MM.1S (cell line): ENCODE results near the gene AREL1.

Experiments
- DNase-seq: peaks from one replicate; pipeline ENCODE4 v3.0.0-alpha.2; 2015
- H2AFZ ChIP-seq: fragments of 300-600 bp; sonication (generic); 2 replicates; pipeline ENCODE4 v1.6.0; 2016; ENCODE audit warnings: antibody characterized with exemption, low read length
- H3F3A ChIP-seq: fragments of 300-600 bp; sonication (generic); 2 replicates; pipeline ENCODE4 v1.6.1; 2016; ENCODE audit warnings: mild to moderate bottlenecking, antibody characterized with exemption, low read length, moderate library complexity, mixed read lengths; ENCODE audit not compliant: insufficient read depth
- H3K27ac ChIP-seq: fragments of 300-600 bp; sonication (generic); 2 replicates; pipeline ENCODE4 v1.5.1; 2016; ENCODE audit warnings: mild to moderate bottlenecking, low read length
- H3K27me3 ChIP-seq: fragments of 300-600 bp; sonication (generic); replicated peaks from 2 replicates; pipeline ENCODE4 v1.6.0; 2016; ENCODE audit warnings: low read length; ENCODE audit not compliant: insufficient read depth
- H3K36me3 ChIP-seq: fragments of 300-600 bp; sonication (generic); replicated peaks from 2 replicates; pipeline ENCODE4 v1.6.1; 2016; ENCODE audit warnings: mild to moderate bottlenecking, low read length, mixed read lengths; ENCODE audit not compliant: insufficient read depth
- H3K4me1 ChIP-seq: fragments of 300-600 bp; sonication (generic); 2 replicates; pipeline ENCODE4 v1.6.1; 2016; ENCODE audit warnings: low read length, mixed read lengths
- H3K4me2 ChIP-seq: fragments of 300-600 bp; sonication (generic); 2 replicates; pipeline ENCODE4 v1.6.0; 2016; ENCODE audit warnings: low read depth, low read length
- H3K4me3 ChIP-seq: fragments of 300-600 bp; sonication (generic); 2 replicates; pipeline ENCODE4 v1.5.1; 2016; ENCODE audit warnings: low read length, mixed read lengths
- H3K79me2 ChIP-seq: fragments of 300-600 bp; sonication (generic); 2 replicates; pipeline ENCODE4 v1.6.1; 2016; ENCODE audit warnings: mixed run types, low read length, mixed read lengths
- H3K9ac ChIP-seq: fragments of 300-600 bp; sonication (generic); 2 replicates; pipeline ENCODE4 v1.6.1; 2016; ENCODE audit warnings: low read length, mixed read lengths
- H3K9me2 ChIP-seq: fragments of 300-600 bp; sonication (generic); replicated peaks from 2 replicates; pipeline ENCODE4 v1.6.1; 2016; ENCODE audit warnings: mild to moderate bottlenecking, low read length, mixed read lengths; ENCODE audit not compliant: insufficient read depth
- H3K9me3 ChIP-seq: fragments of 300-600 bp; sonication (generic); replicated peaks from 2 replicates; pipeline ENCODE4 v1.6.1; 2016; ENCODE audit warnings: mild to moderate bottlenecking, low read length, mixed read lengths; ENCODE audit not compliant: insufficient read depth
- H4K20me1 ChIP-seq: fragments of 300-600 bp; sonication (generic); 2 replicates; pipeline ENCODE4 v1.6.1; 2016; ENCODE audit warnings: mild to moderate bottlenecking, low read length, moderate library complexity, mixed read lengths; ENCODE audit not compliant: insufficient read depth
- EZH2 ChIP-seq: fragments of 300-600 bp; sonication (generic); optimal IDR thresholded peaks from 2 replicates; pipeline ENCODE3; 2017; ENCODE audit warnings: low read depth, mild to moderate bottlenecking, antibody characterized with exemption, low read length, mixed read lengths
- EZH2phosphoT487 ChIP-seq: fragments of 300-600 bp; sonication (generic); IDR thresholded peaks from 2 replicates; pipeline ENCODE4 v1.6.1; 2018; ENCODE audit warnings: antibody characterized with exemption, low read length
- TF ChIP-seq, protein P1 (sequence below): fragments of 300-600 bp; sonication (generic); IDR thresholded peaks from 2 replicates; pipeline ENCODE4 v1.5.1; 2016; ENCODE audit warnings: antibody characterized with exemption, low read length, mixed read lengths

The AREL1 gene

DNA sequence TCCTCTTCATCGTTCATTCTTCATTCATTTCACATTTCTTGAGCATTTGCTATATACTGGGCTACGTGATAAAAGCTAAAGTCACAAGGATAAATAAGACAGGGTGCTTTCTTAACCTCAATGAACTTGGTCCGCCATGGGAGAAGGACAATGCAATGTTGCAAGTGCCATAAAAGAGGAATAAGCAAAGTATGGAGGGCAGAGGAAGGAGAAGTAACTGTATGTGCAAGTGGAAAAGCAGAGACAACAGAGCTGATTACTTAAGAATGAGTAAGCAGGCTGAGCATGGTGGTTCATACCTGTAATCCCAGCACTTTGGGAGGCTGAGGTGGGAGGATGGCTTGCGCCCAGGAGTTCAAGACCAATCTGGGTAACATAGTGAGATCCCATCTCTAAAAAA lies 14.4 kb downstream of the AREL1 start:
- peaks cover 1% of the 10 kb centered on the region; the same call in 1 of the 2 replicates for H3K79me2 ChIP-seq
- H3K9ac ChIP-seq = no peak overlapping the region
- no peak overlapping the region for H3K4me3 ChIP-seq
- no peak overlapping the region for H2AFZ ChIP-seq
- no peak overlapping the region for H3K4me2 ChIP-seq
- no peak overlapping the region for H3K27ac ChIP-seq
- TF ChIP-seq EZH2phosphoT487 (no peak), EZH2 (no peak)
- TF ChIP-seq, protein P1, sequence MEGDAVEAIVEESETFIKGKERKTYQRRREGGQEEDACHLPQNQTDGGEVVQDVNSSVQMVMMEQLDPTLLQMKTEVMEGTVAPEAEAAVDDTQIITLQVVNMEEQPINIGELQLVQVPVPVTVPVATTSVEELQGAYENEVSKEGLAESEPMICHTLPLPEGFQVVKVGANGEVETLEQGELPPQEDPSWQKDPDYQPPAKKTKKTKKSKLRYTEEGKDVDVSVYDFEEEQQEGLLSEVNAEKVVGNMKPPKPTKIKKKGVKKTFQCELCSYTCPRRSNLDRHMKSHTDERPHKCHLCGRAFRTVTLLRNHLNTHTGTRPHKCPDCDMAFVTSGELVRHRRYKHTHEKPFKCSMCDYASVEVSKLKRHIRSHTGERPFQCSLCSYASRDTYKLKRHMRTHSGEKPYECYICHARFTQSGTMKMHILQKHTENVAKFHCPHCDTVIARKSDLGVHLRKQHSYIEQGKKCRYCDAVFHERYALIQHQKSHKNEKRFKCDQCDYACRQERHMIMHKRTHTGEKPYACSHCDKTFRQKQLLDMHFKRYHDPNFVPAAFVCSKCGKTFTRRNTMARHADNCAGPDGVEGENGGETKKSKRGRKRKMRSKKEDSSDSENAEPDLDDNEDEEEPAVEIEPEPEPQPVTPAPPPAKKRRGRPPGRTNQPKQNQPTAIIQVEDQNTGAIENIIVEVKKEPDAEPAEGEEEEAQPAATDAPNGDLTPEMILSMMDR = no peak
- no peaks in the 10 kb centered on the region for H3K4me1 ChIP-seq
- no peaks in the 10 kb centered on the region for H3F3A ChIP-seq
- H3K27me3 ChIP-seq = no peaks in the 10 kb centered on the region
- H3K36me3 ChIP-seq = no peaks in the 10 kb centered on the region
- DNase-seq = no peak
- no peaks in the 10 kb centered on the region for H3K9me3 ChIP-seq
- H4K20me1 ChIP-seq = no peaks in the 10 kb centered on the region
- H3K9me2 ChIP-seq = no peaks in the 10 kb centered on the region

DNA sequence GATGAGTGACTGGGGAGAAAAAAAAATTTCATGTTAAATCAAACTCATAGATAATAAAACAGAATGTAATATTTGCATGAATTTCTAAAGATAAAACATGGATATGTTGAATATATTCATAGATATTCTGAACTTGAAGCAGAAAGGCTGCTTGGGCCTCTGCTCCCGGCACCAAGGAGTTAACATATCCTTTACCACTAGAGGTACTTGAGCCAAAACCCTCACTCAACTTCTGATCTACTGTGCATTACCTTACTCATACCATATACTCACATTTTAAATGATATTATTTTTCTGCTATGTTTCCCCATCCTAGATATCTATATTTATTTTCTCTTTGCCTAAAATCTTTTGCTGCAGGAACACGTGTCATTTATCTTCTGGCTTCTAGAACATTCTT lies 14.9 kb downstream of the AREL1 start:
- TF ChIP-seq, protein P1 = no peak
- TF ChIP-seq EZH2phosphoT487 = no peak
- no peak for TF ChIP-seq EZH2
- no peak overlapping the region for H3K4me3 ChIP-seq
- no peak overlapping the region for H3K4me2 ChIP-seq
- no peaks in the 10 kb centered on the region for H3K9me3 ChIP-seq
- no peaks in the 10 kb centered on the region for H3K79me2 ChIP-seq
- no peak for DNase-seq
- H4K20me1 ChIP-seq = no peaks in the 10 kb centered on the region
- H2AFZ ChIP-seq = no peak overlapping the region
- H3K9me2 ChIP-seq = no peaks in the 10 kb centered on the region
- no peaks in the 10 kb centered on the region for H3K27me3 ChIP-seq
- H3K9ac ChIP-seq = no peak overlapping the region
- H3K36me3 ChIP-seq = no peaks in the 10 kb centered on the region
- no peaks in the 10 kb centered on the region for H3K4me1 ChIP-seq
- no peaks in the 10 kb centered on the region for H3F3A ChIP-seq
- H3K27ac ChIP-seq = no peak overlapping the region

DNA sequence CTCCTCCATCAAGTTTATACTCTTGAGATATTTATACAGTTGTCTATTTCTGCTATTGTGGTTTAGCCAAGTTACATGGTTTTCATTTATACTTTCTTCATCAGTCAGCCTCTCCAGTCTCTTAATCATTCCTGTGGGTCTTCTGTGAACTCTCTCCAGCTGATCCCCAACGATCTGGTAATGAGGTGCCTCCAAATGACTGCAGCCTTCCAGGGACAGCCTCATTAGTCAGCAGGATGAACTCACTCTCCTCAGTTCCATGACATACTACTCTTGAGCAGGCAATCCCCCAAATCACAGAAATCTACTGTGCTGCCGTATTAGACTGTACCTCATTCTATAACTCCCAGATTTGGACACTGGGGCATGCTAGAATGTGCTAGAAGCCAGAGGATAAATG lies 15.3 kb downstream of the AREL1 start:
- H3K9me2 ChIP-seq = no peaks in the 10 kb centered on the region
- no peak overlapping the region for H3K4me3 ChIP-seq
- no peak overlapping the region for H3K4me2 ChIP-seq
- H2AFZ ChIP-seq = no peak overlapping the region
- H3K4me1 ChIP-seq = no peaks in the 10 kb centered on the region
- H3K79me2 ChIP-seq = no peaks in the 10 kb centered on the region
- TF ChIP-seq EZH2phosphoT487 (no peak), EZH2 (no peak)
- TF ChIP-seq, protein P1 = no peak
- H3K9ac ChIP-seq = no peak overlapping the region
- no peaks in the 10 kb centered on the region for H3K27me3 ChIP-seq
- no peaks in the 10 kb centered on the region for H3K36me3 ChIP-seq
- H3F3A ChIP-seq = no peaks in the 10 kb centered on the region
- DNase-seq = no peak
- no peaks in the 10 kb centered on the region for H3K9me3 ChIP-seq
- H4K20me1 ChIP-seq = no peaks in the 10 kb centered on the region
- H3K27ac ChIP-seq = no peak overlapping the region

DNA sequence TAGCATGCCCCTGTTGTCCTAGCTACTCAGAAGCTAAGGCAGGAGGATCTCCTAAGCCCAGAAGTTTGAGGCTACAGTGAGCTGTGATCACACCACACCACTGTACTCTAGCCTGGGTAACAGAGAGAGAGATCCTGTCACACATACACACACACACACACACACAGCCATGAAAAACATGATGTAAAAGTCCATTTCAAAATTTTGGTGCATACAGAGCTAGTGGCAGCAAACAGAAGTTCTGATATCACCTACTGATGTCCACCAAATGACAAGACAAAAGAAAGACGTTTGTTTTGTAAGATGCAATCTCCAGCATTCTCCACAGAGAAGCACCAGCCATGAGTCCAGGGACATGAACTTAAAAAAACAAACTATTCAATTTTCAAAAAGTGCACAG lies 15.9 kb downstream of the AREL1 start:
- Histone ChIP-seq H3K9me2 (no peaks in the 10 kb centered on the region), H3K36me3 (no peaks in the 10 kb centered on the region), H3K4me2 (no peak overlapping the region), H3K79me2 (no peaks in the 10 kb centered on the region), H3K9me3 (no peaks in the 10 kb centered on the region), H3K9ac (no peak overlapping the region), H2AFZ (no peak overlapping the region), H3F3A (no peaks in the 10 kb centered on the region), H3K4me1 (no peaks in the 10 kb centered on the region), H4K20me1 (no peaks in the 10 kb centered on the region), H3K27me3 (no peaks in the 10 kb centered on the region), H3K27ac (no peak overlapping the region), H3K4me3 (no peak overlapping the region)
- TF ChIP-seq EZH2 (no peak), EZH2phosphoT487 (no peak)
- TF ChIP-seq, protein P1 = no peak
- DNase-seq = no peak
